AG10803 (cell line): Measurements from ENCODE around the gene RHD.
"Not testable (repeated sequence)": the region's sequence is repeated elsewhere in the genome, so short reads cannot be mapped to it uniquely, and the experiment has no call there.

Experiments used
- DNase-seq: peaks from one replicate; pipeline ENCODE4 v3.0.0; 2010; ENCODE audit warnings: low read depth
- H3K4me3 ChIP-seq: 2 replicates; pipeline ENCODE4 v1.5.1; 2011; ENCODE audit warnings: mild to moderate bottlenecking, low read length, control low read depth
- CTCF ChIP-seq: conservative IDR thresholded peaks from 2 replicates; pipeline ENCODE4 v1.5.1; 2011; ENCODE audit warnings: mild to moderate bottlenecking, low read length, control low read depth, inconsistent platforms

RHD gene

GRCh38 chr1:25320314-25320938, 48.1 kb downstream of the RHD start:
- H3K4me3 ChIP-seq, result not testable (repeated sequence)

GRCh38 chr1:25322127-25322526, 49.8 kb downstream of the RHD start:
- not testable (repeated sequence) for H3K4me3 ChIP-seq, DNase-seq

More at GRCh38 chr1:25320314-25320938, 48.1 kb downstream of the RHD start:
- peak; percentile 64 for DNase-seq

- DNase-seq, H3K4me3 ChIP-seq: not testable (repeated sequence)
Measured at GRCh38 chr1:25324407-25324806, 52.1 kb downstream of the RHD start.

GRCh38 chr1:25327864-25328790, 55.8 kb downstream of the RHD start:
- H3K4me3 ChIP-seq, DNase-seq: not testable (repeated sequence)

- H3K4me3 ChIP-seq, DNase-seq: not testable (repeated sequence)
Measured at GRCh38 chr1:25328791-25329185, 56.5 kb downstream of the RHD start.

GRCh38 chr1:25329336-25329735, 57.0 kb downstream of the RHD start:
- not testable (repeated sequence) for H3K4me3 ChIP-seq, DNase-seq

- not testable (repeated sequence) for H3K4me3 ChIP-seq, DNase-seq
Measured at GRCh38 chr1:25329950-25330349, 57.6 kb downstream of the RHD start.

GRCh38 chr1:25336922-25337354, 64.6 kb downstream of the RHD start:
- DNase-seq, result not testable (repeated sequence)
- peak overlapping the region; percentile 75 for H3K4me3 ChIP-seq
- TF ChIP-seq CTCF, result peak; percentile 13; the same call in 1 of the 2 replicates

- DNase-seq, result not testable (repeated sequence)
- H3K4me3 ChIP-seq, result peak overlapping the region; percentile 69
Measured at GRCh38 chr1:25337483-25338187, 65.3 kb downstream of the RHD start.

GRCh38 chr1:25338188-25338981, 66.1 kb downstream of the RHD start, which contains the start of gene TMEM50A:
Gene TMEM50A, plus strand, starts transcription at chr1:25338334. Its CDS starts 2,153 bp downstream, at chr1:25340487.
- DNase-seq, result peak; percentile 85
- peak within 1 kb of the TSS; percentile 91 for H3K4me3 ChIP-seq
- no peak for TF ChIP-seq CTCF

GRCh38 chr1:25338986-25339385, 66.7 kb downstream of the RHD start:
- peak overlapping the region; percentile 91 for H3K4me3 ChIP-seq
- no peak for TF ChIP-seq CTCF
- no peak for DNase-seq
